ENCODE results near the gene MTMR11. TPM values are rescaled to one million over a fixed set of nuclear protein-coding genes. Genes with fewer than 3 reads are reported as not detected.

MTMR11 gene
- total and polyA plus RNA-seq, 10 of the 15 experiments (the other 5 are each of a cell fraction or from before 2014, with no cell fraction given) = 0.35 to 1.1 (median 0.73) TPM

DNA sequence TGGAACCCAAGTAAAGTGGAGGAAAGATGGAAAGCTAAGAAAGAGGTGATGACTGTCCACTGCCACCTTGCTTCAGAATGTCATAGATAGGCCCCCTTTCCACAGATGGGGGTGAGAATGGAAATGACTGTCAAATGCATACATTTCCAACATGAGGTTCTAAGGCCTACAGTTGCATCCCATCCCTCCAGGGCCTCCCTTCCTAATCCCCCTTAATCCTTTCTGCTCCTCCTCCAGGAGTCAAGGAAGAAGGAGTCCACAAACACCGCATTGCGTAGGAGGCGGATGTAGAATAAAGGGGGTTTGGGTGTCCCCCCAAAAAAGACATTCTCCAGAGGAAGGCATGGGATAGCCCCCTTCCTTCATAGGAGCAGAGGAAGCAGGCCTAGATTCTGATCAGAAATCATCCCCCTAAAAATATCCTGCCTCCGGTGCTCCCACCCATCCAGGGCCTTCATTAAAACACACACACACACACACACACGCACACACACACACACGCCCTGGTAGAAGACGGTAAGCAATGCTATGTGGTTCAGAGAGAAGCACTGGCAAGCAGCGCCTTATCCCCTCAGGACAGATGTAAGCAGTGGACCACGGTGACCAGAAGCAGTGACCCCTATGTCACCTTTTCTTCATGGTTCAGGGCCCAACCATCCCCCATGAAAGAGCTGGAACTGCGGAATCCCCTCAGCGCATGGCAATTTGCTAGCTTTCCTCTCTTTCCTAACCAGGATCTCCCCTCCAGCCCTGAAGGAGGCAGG is 21.1 kb downstream of the MTMR11 start:
- BruUV-seq (replicated peaks) = no TSS peak
- POLR2A ChIA-PET = interaction anchor here (0.6 to 1.2 kb wide), 2 partner anchors 13 to 23 kb away, joined by 3 to 4 read pairs; no protein-coding TSS in a partner anchor
- WGBS (ENCODE audit: insufficient coverage, insufficient replicate concordance, low lambda C conversion rate, missing lambda C conversion rate) = 85% methylated on average over 11 of the region's 11 CpGs

DNA sequence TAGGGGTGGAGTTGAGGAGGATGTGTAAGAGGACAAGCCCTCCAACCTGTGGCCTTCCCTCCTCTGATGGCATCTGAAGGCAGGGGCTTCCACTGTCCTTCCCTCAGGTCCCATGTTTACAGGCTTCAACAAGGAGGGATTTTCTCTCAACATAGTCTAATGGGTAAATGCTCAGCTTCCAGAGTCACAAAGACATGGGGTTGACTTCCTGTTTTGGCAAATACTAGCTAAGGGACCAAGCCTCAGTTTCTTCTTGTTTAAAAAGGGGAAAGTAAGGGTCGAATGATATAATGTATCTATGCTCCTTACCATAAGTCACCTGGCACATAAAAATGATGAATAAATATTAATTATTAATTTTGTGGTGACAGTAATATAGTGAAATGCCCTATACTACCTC is 22.1 kb downstream of the MTMR11 start:
- no peak for ATAC-seq
- SMC1A ChIA-PET (ENCODE audit: uncharacterized antibody, unreplicated experiment) = interaction anchor here (0.9 kb wide), 1 partner anchor 251 kb away, joined by 3 read pairs; no protein-coding TSS in a partner anchor
- Histone ChIP-seq H3K4me1 (ENCODE audit: control insufficient read depth, insufficient read depth, low read length) (peaks cover 10% of the 10 kb centered on the region; the same call in 1 of the 2 replicates), H2AFZ (ENCODE audit: control insufficient read depth, low read depth, low read length) (no peak overlapping the region), H4K20me1 (ENCODE audit: control insufficient read depth, insufficient read depth) (no peaks in the 10 kb centered on the region), H3K9ac (ENCODE audit: control insufficient read depth, insufficient read depth, low read length) (no peak overlapping the region), H3K27me3 (replicated peaks in 1 of 2; ENCODE audit: control insufficient read depth in 2 of 2, insufficient read depth in 2 of 2, low read length in 1 of 2) (peaks cover 0 to 3% of the 10 kb centered on the region in 2 experiments; a peak in 2 of 4 replicates), H3K79me2 (ENCODE audit: control insufficient read depth, insufficient read depth, low read length) (no peaks in the 10 kb centered on the region), H3K27ac (ENCODE audit: control insufficient read depth, insufficient read depth) (no peak overlapping the region), H3K4me3 (no peak overlapping the region), H3K4me2 (ENCODE audit: control insufficient read depth, insufficient read depth) (no peak overlapping the region), H3K9me3 (replicated peaks; ENCODE audit: control insufficient read depth, insufficient read depth, low read length) (no peaks in the 10 kb centered on the region), H3K36me3 (ENCODE audit: control insufficient read depth in 2 of 2, insufficient read depth in 2 of 2, low read length in 1 of 2) (no peaks in the 10 kb centered on the region)
- POLR2A ChIA-PET = interaction anchor here (1.2 kb wide), 1 partner anchor 14 kb away, joined by 3 read pairs; no protein-coding TSS in a partner anchor
- WGBS (ENCODE audit: insufficient coverage, insufficient replicate concordance, low lambda C conversion rate, missing lambda C conversion rate) = 61% methylated on average over 1 of the region's 1 CpG
- DNase-seq (ENCODE audit: low read depth, low spot score) = no peak
- in situ Hi-C loops (cut with MboI) = no loop called here
- no TSS peak for BruUV-seq (replicated peaks)
- TF ChIP-seq, protein P1, sequence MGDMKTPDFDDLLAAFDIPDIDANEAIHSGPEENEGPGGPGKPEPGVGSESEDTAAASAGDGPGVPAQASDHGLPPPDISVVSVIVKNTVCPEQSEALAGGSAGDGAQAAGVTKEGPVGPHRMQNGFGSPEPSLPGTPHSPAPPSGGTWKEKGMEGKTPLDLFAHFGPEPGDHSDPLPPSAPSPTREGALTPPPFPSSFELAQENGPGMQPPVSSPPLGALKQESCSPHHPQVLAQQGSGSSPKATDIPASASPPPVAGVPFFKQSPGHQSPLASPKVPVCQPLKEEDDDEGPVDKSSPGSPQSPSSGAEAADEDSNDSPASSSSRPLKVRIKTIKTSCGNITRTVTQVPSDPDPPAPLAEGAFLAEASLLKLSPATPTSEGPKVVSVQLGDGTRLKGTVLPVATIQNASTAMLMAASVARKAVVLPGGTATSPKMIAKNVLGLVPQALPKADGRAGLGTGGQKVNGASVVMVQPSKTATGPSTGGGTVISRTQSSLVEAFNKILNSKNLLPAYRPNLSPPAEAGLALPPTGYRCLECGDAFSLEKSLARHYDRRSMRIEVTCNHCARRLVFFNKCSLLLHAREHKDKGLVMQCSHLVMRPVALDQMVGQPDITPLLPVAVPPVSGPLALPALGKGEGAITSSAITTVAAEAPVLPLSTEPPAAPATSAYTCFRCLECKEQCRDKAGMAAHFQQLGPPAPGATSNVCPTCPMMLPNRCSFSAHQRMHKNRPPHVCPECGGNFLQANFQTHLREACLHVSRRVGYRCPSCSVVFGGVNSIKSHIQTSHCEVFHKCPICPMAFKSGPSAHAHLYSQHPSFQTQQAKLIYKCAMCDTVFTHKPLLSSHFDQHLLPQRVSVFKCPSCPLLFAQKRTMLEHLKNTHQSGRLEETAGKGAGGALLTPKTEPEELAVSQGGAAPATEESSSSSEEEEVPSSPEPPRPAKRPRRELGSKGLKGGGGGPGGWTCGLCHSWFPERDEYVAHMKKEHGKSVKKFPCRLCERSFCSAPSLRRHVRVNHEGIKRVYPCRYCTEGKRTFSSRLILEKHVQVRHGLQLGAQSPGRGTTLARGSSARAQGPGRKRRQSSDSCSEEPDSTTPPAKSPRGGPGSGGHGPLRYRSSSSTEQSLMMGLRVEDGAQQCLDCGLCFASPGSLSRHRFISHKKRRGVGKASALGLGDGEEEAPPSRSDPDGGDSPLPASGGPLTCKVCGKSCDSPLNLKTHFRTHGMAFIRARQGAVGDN (IDR thresholded peaks at IDR 0.05) = no peak
- TF ChIP-seq CREM (IDR thresholded peaks at IDR 0.05; ENCODE audit: low read depth) (no peak), ZNF384 (IDR thresholded peaks at IDR 0.05; ENCODE audit: borderline replicate concordance, low read depth, low read length) (no peak), HDAC2 (IDR thresholded peaks at IDR 0.05) (no peak), SREBF2 (IDR thresholded peaks at IDR 0.05; ENCODE audit: low read length) (no peak), CHD4 (IDR thresholded peaks at IDR 0.05) (no peak)
- TF ChIP-seq, protein P2, sequence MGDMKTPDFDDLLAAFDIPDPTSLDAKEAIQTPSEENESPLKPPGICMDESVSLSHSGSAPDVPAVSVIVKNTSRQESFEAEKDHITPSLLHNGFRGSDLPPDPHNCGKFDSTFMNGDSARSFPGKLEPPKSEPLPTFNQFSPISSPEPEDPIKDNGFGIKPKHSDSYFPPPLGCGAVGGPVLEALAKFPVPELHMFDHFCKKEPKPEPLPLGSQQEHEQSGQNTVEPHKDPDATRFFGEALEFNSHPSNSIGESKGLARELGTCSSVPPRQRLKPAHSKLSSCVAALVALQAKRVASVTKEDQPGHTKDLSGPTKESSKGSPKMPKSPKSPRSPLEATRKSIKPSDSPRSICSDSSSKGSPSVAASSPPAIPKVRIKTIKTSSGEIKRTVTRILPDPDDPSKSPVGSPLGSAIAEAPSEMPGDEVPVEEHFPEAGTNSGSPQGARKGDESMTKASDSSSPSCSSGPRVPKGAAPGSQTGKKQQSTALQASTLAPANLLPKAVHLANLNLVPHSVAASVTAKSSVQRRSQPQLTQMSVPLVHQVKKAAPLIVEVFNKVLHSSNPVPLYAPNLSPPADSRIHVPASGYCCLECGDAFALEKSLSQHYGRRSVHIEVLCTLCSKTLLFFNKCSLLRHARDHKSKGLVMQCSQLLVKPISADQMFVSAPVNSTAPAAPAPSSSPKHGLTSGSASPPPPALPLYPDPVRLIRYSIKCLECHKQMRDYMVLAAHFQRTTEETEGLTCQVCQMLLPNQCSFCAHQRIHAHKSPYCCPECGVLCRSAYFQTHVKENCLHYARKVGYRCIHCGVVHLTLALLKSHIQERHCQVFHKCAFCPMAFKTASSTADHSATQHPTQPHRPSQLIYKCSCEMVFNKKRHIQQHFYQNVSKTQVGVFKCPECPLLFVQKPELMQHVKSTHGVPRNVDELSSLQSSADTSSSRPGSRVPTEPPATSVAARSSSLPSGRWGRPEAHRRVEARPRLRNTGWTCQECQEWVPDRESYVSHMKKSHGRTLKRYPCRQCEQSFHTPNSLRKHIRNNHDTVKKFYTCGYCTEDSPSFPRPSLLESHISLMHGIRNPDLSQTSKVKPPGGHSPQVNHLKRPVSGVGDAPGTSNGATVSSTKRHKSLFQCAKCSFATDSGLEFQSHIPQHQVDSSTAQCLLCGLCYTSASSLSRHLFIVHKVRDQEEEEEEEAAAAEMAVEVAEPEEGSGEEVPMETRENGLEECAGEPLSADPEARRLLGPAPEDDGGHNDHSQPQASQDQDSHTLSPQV (IDR thresholded peaks at IDR 0.05) = no peak
- RAD21 ChIA-PET (ENCODE audit: unreplicated experiment) = no interaction called here
- intact Hi-C loops (cut with micrococcal nuclease; ENCODE audit: unreplicated experiment) = no loop called here
- FAIRE-seq = no peak
- CTCF ChIA-PET = interaction anchor here (1.0 kb wide), 1 partner anchor 13 kb away, joined by 3 read pairs; no protein-coding TSS in a partner anchor

More for the DNA sequence above, 21.1 kb downstream of the MTMR11 start:
- H3K9ac ChIP-seq (ENCODE audit: control insufficient read depth, insufficient read depth, low read length) = no peak overlapping the region
- no peak overlapping the region for H2AFZ ChIP-seq (ENCODE audit: control insufficient read depth, low read depth, low read length)
- TF ChIP-seq NR2F1 (conservative IDR thresholded peaks at IDR 0.05) = 0 out of 2 replicates have a peak, but pooled peaks have one; percentile 20
- TF ChIP-seq SIX5 (IDR thresholded peaks at IDR 0.05; ENCODE audit: low read depth, low read length, severe bottlenecking) = no peak
- no peak overlapping the region for H3K27ac ChIP-seq (ENCODE audit: control insufficient read depth, insufficient read depth)
- H3K4me3 ChIP-seq = no peak overlapping the region
- in situ Hi-C loops (cut with MboI) (no loop called here), intact Hi-C loops (cut with micrococcal nuclease; ENCODE audit: unreplicated experiment) (no loop called here)
- H4K20me1 ChIP-seq (ENCODE audit: control insufficient read depth, insufficient read depth) = no peaks in the 10 kb centered on the region
- peaks cover 10% of the 10 kb centered on the region; the same call in 1 of the 2 replicates for H3K4me1 ChIP-seq (ENCODE audit: control insufficient read depth, insufficient read depth, low read length)
- peaks cover 0 to 3% of the 10 kb centered on the region in 2 experiments; a peak in 2 of 4 replicates for H3K27me3 ChIP-seq (replicated peaks in 1 of 2; ENCODE audit: control insufficient read depth in 2 of 2, insufficient read depth in 2 of 2, low read length in 1 of 2)
- DNase-seq (ENCODE audit: low read depth, low spot score) = no peak
- H3K79me2 ChIP-seq (ENCODE audit: control insufficient read depth, insufficient read depth, low read length) = no peaks in the 10 kb centered on the region
- ChIA-PET SMC1A (ENCODE audit: uncharacterized antibody, unreplicated experiment) (no interaction called here), CTCF (interaction anchor here (1.0 kb wide), 1 partner anchor 14 kb away, joined by 3 read pairs; no protein-coding TSS in a partner anchor), RAD21 (ENCODE audit: unreplicated experiment) (no interaction called here)
- ATAC-seq = no peak
- no peak for FAIRE-seq
- H3K4me2 ChIP-seq (ENCODE audit: control insufficient read depth, insufficient read depth) = no peak overlapping the region
- H3K36me3 ChIP-seq (ENCODE audit: control insufficient read depth in 2 of 2, insufficient read depth in 2 of 2, low read length in 1 of 2) = no peaks in the 10 kb centered on the region
- H3K9me3 ChIP-seq (replicated peaks; ENCODE audit: control insufficient read depth, insufficient read depth, low read length) = no peaks in the 10 kb centered on the region

Measured in GM12878 (cell line).